Effector CD4-positive, alpha-beta T cell (primary cell): Measurements from ENCODE around the gene NXPH1.

ENCODE experiments used
- DNase-seq: peaks from one replicate; pipeline ENCODE4 v3.0.0-alpha.2; 2020

The NXPH1 gene

DNA sequence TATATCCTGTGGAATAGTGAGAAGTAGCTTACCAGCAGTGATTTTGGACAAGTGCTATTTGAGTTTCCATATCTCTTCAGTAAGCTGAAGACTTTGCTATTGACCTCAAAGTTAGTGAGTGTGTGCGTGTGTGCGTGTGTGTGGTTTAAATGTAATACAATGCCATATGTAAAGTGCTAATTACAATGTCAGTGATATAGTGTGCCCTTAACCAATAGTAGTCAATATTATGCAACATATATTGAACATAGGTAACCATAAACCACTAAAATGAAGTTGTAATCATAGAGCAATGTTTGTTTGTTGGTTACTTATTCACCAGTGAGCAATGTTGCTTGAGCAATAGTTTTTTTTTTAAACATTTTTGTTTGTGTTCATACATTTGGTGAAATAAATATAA is 309.4 kb downstream of the NXPH1 start:
- DNase-seq: no peak

DNA sequence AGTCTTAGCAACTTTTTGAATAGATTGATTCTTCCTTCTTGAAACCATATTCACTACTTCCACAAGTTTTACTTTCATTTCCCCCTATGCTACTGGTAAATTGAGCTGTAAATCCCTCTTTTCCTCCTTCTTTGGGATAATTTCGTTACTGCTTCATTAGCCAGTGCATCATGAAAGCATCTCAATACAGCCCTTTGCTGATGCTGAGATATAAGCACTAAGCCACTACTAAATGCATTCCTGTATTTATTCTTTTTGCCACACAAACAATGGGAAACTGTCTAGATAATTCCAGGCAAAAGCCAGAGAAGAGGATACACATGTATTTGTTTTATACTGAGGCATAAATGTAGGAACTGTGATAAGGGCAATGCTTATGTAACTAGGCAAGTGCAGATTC is 313.9 kb downstream of the NXPH1 start:
- DNase-seq: no peak

DNA sequence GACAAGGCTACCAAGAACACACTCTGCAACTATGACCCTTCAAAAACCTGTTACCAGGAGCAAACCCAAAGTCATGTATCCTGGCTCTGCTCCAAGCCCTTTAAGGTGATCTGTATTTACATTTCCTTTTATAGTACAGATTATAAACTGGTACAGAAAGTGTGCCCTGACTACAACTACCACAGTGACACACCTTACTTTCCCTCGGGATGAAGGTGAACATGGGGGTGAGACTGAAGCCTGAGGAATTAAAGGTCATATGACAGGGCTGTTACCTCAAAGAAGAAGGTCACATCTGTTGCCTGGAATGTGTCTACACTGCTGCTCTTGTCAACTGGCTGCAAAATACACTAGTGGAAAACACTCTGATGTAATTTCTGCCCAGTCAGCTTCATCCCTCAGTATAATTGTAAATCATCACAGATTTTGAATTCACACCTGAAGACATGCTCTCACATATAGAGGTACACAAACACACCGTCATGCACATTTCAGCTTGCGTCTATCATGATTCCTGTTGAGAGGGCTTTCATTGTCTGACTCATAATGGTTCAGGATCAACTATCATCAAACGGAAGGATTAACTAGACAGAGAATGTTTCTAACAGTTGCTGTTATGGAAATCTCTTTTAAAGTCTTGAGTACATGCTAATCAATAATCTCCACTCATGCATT is 318.3 kb downstream of the NXPH1 start:
- DNase-seq: no peak

DNA sequence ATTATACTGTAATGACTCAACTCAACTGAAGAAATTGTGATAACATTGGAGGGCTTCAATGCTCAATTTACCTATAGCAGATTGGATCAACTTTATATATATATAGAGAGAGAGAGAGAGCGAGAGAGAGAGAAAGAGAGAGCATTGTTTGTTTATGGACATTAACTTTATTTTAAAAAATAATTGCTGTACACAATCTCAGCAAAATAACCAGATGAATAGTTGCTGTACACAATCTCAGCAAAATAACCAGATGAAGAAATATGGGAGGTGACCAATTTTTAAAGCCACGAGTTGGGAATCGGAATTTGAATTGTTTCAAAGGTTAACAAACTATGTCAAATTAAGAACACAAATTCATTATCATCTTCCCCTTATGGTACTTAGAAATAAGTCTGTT is 319.9 kb downstream of the NXPH1 start:
- no peak for DNase-seq

DNA sequence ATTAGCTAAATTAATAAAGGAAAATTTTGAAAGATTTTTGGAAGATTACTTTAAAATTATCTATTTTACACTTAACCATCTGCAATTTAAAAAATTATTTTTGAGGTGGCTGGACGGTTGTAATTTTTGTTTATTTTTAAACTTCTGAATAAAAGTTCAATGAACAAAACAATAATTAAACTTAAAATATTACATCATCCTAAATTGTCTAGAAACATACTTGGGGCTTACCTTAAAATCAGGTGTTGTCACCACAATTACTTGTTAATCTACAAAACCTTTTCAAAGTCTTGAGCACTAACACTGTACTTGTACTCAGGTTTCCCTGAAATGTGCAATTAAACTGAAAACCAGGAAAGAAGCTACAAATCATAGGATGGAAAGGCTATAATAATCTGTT is 328.3 kb downstream of the NXPH1 start:
- DNase-seq: no peak

DNA sequence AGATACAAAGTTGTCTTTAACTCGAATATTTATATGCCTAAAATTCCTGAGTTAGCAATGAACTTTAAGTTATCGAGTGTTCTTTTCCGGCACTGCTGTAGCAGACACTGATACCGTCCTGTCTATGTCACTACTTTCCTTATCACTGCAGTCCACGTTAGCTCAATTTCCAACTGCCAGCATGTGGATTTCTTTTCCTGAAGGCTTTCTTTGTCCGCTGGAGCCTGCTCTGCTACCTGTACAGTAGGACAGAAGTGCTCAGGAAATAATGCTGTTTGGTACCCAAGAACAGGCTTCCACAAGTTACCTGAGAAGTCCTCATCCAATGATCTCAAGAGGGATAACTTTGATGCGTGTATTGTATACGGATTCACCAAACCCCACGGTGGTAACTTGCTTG is 329.4 kb downstream of the NXPH1 start:
- no peak for DNase-seq

DNA sequence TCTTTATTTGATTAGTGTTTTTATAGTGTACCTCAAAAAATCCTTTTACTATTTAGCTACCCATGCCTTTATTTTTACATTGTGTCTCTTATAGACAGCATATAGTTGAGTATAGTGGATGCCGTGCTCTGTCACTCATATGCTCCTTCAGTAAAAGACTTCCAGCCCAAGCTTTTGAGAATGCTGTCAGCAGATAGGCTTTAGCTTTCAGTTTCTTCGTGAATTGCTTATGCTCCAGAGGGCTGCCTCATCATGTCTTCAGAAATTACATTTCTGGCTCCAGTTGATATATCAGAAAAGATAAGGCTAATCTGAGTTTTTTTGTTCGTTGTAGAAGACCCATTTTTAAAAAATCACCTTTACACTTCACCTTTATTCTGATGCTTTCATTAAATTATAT is 332.0 kb downstream of the NXPH1 start:
- no peak for DNase-seq

DNA sequence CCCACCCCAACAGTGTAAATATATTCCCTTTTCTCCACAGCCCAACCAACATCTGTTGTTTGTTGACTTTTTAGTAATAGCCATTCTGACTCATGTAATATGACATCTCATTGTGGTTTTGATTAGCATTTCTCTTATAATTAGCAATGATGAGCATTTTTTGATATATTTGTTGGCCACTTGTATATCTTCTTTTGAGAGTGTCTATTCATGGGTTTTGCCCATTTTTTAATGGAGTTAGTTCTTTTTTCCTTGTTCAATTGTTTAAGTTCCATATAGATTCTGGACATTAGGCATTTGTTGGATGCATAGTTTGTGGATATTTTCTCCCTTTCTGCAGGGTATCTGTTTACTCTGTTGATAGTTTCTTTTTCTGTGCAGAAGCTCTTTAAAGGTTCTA is 340.1 kb downstream of the NXPH1 start:
- DNase-seq: no peak

DNA sequence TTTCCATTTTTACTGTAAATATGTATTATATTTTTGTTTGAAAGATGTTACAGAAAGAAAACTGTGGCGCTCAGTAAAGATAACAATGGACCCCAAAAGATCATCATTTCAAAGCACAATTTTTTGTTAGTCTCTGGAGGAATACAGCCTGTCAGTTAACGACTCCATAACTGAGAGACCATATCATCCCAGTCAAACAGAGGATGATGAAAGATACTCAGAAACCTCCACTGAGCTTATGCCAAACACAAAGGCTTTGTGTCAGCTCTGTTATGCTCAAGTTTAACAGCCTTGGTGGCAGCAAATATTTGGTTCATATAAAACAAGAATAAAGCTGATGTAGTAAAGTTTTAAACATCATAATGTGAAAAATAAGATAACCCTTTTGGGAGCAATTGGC is 345.1 kb downstream of the NXPH1 start:
- DNase-seq: no peak

DNA sequence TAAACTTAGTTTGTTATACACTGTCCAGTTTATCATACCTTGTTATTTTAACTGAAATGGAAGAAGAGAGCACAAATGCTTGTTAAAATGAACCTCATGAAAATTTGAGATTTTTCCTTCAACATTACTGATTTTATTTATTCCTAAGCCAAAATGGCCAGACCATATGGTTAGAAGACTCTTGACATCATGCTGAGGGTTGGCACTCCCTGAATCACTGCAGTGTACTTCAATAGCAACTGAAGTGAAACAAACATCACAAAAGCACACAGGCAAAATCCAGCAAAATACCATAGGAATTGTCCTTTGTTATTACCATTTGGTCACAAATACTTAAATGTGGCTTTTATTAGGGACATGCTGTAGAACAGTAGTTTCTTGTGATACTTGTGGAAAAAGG is 347.8 kb downstream of the NXPH1 start:
- DNase-seq: no peak

DNA sequence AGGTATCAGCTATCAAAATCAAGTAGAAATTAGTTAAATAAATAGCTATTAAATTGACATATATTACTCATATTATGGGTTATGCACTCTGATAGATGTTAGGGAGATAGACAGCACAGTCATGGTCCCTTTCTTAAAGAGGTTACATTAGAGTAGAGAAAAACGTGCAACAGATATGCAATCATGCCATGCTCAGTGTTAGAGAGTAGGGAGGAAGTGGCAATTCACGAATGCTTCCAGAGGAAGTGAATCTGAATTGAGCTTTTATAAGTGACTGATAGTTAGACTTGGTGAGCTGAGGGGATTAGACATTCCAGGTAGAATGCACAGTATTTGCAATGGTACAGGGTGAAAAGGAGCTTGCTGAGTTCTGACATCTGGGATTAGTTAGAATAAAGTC is 349.8 kb downstream of the NXPH1 start:
- DNase-seq: no peak

DNA sequence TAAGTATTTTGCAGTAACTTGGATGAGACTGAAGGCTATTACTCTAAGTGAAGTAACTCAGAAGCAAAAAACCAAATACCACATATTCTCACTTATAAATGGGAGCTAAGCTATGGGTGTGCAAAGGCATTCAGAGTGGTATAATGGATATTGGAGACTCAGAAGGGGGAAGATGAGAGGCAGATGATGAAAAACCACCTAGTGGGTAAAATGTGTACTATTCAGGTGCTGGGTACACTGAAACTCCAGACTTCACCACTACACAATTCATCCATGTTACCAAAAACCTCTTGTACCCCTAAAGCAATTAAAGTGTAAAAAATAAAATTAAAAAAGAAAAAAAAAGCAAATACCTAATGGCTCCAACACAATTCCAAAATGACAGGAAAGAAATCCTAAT is 351.7 kb downstream of the NXPH1 start:
- no peak for DNase-seq

DNA sequence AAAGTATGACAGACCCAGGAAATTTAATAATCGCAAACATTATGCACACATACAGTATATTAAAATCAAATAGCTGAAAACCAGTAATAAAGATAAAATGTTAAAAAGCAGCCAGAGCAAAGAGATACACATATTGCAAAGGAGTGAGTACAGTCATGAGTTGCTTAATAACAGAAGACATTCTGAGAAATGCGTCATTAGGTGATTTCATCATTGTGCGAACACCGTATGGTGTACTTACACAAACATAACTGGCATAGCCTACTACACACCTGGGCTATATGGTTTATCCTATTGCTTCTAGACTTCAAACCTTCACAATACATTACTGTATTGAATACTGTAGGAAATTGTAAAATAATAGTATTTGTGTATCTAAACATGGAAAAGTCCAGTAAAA is 367.6 kb downstream of the NXPH1 start:
- DNase-seq: no peak
